ENCODE results near the gene KIF24. TPM values are rescaled to one million over a fixed set of nuclear protein-coding genes. Genes with fewer than 3 reads are reported as not detected.
"Not testable (repeated sequence)": the region's sequence is repeated elsewhere in the genome, so short reads cannot be mapped to it uniquely, and the experiment has no call there.

Gene KIF24
- total and polyA plus RNA-seq, 2 donors (not counting 1 experiment from before 2014, with no cell fraction given), result 0.94 to 1.2 TPM

- no peak overlapping the region for H3K4me2 ChIP-seq (ENCODE audit: extremely low read depth, insufficient read depth, low read length)
- H3K4me1 ChIP-seq (ENCODE audit: control insufficient read depth, extremely low read depth, insufficient read depth, low read length), result no peaks in the 10 kb centered on the region
- no peak overlapping the region for H3K27ac ChIP-seq (ENCODE audit: insufficient read depth, low read length)
- no peaks in the 10 kb centered on the region for H3K36me3 ChIP-seq (ENCODE audit: control insufficient read depth, insufficient read depth, low read length)
- no peak for DNase-seq (ENCODE audit: low read depth in 2 of 2)
- H2AFZ ChIP-seq (ENCODE audit: low read length), result no peak overlapping the region
- no peaks in the 10 kb centered on the region for H3K79me2 ChIP-seq (ENCODE audit: control insufficient read depth, insufficient read depth, low read length)
- H3K9me3 ChIP-seq (ENCODE audit: control insufficient read depth, insufficient read depth, low read depth, low read length), result no peaks in the 10 kb centered on the region
- TF ChIP-seq CTCF (conservative IDR thresholded peaks at IDR 0.05 in 1 of 2, IDR thresholded peaks at IDR 0.05 in 1 of 2; ENCODE audit: low read depth in 1 of 2, low read length in 2 of 2) (no peak), EZH2 (IDR thresholded peaks at IDR 0.05; ENCODE audit: low read length, missing control alignments) (no peak)
- H4K20me1 ChIP-seq (ENCODE audit: control insufficient read depth, extremely low read depth, insufficient read depth, low read length), result no peaks in the 10 kb centered on the region
- no peak overlapping the region for H3K4me3 ChIP-seq (replicated peaks in 1 of 4; ENCODE audit: control extremely low read depth in 1 of 4, insufficient read depth in 1 of 4, low read depth in 3 of 4, low read length in 4 of 4)
- H3K9ac ChIP-seq (ENCODE audit: insufficient read depth, low read length), result no peak overlapping the region
- H3K27me3 ChIP-seq (ENCODE audit: control insufficient read depth, insufficient read depth, low read length), result peaks cover 17% of the 10 kb centered on the region
Observed at GRCh38 chr9:34370335-34370969, 41.4 kb upstream of the KIF24 start.

GRCh38 chr9:34369636-34370035 lies 40.6 kb upstream of the KIF24 start:
- no peak overlapping the region for H3K4me3 ChIP-seq (replicated peaks in 1 of 4; ENCODE audit: control extremely low read depth in 1 of 4, insufficient read depth in 1 of 4, low read depth in 3 of 4, low read length in 4 of 4)
- TF ChIP-seq CTCF (conservative IDR thresholded peaks at IDR 0.05 in 1 of 2, IDR thresholded peaks at IDR 0.05 in 1 of 2; ENCODE audit: low read depth in 1 of 2, low read length in 2 of 2), result no peak
- no peak for TF ChIP-seq EZH2 (IDR thresholded peaks at IDR 0.05; ENCODE audit: low read length, missing control alignments)
- no peaks in the 10 kb centered on the region for H3K9me3 ChIP-seq (ENCODE audit: control insufficient read depth, insufficient read depth, low read depth, low read length)
- H3K27me3 ChIP-seq (ENCODE audit: control insufficient read depth, insufficient read depth, low read length), result peaks cover 13% of the 10 kb centered on the region
- H3K79me2 ChIP-seq (ENCODE audit: control insufficient read depth, insufficient read depth, low read length), result no peaks in the 10 kb centered on the region
- no peak overlapping the region for H3K9ac ChIP-seq (ENCODE audit: insufficient read depth, low read length)
- DNase-seq (ENCODE audit: low read depth in 2 of 2), result no peak
- no peak overlapping the region for H2AFZ ChIP-seq (ENCODE audit: low read length)
- H3K4me2 ChIP-seq (ENCODE audit: extremely low read depth, insufficient read depth, low read length), result no peak overlapping the region
- no peak overlapping the region for H3K27ac ChIP-seq (ENCODE audit: insufficient read depth, low read length)
- H3K36me3 ChIP-seq (ENCODE audit: control insufficient read depth, insufficient read depth, low read length), result no peaks in the 10 kb centered on the region
- no peaks in the 10 kb centered on the region for H3K4me1 ChIP-seq (ENCODE audit: control insufficient read depth, extremely low read depth, insufficient read depth, low read length)
- H4K20me1 ChIP-seq (ENCODE audit: control insufficient read depth, extremely low read depth, insufficient read depth, low read length), result no peaks in the 10 kb centered on the region

GRCh38 chr9:34368796-34369195 lies 39.7 kb upstream of the KIF24 start:
- H3K9ac ChIP-seq (ENCODE audit: insufficient read depth, low read length); H3K36me3 ChIP-seq (ENCODE audit: control insufficient read depth, insufficient read depth, low read length); H4K20me1 ChIP-seq (ENCODE audit: control insufficient read depth, extremely low read depth, insufficient read depth, low read length); H3K9me3 ChIP-seq (ENCODE audit: control insufficient read depth, insufficient read depth, low read depth, low read length); H3K4me1 ChIP-seq (ENCODE audit: control insufficient read depth, extremely low read depth, insufficient read depth, low read length); H2AFZ ChIP-seq (ENCODE audit: low read length); H3K4me2 ChIP-seq (ENCODE audit: extremely low read depth, insufficient read depth, low read length); H3K27ac ChIP-seq (ENCODE audit: insufficient read depth, low read length); DNase-seq (ENCODE audit: low read depth in 2 of 2); H3K4me3 ChIP-seq (replicated peaks in 1 of 4; ENCODE audit: control extremely low read depth in 1 of 4, insufficient read depth in 1 of 4, low read depth in 3 of 4, low read length in 4 of 4); H3K79me2 ChIP-seq (ENCODE audit: control insufficient read depth, insufficient read depth, low read length): not testable (repeated sequence)
- H3K27me3 ChIP-seq (ENCODE audit: control insufficient read depth, insufficient read depth, low read length), result peaks cover 13% of the 10 kb centered on the region

GRCh38 chr9:34367751-34368410 lies 38.8 kb upstream of the KIF24 start:
- H3K9ac ChIP-seq (ENCODE audit: insufficient read depth, low read length); H3K9me3 ChIP-seq (ENCODE audit: control insufficient read depth, insufficient read depth, low read depth, low read length); H3K36me3 ChIP-seq (ENCODE audit: control insufficient read depth, insufficient read depth, low read length); H2AFZ ChIP-seq (ENCODE audit: low read length); H3K4me3 ChIP-seq (replicated peaks in 1 of 4; ENCODE audit: control extremely low read depth in 1 of 4, insufficient read depth in 1 of 4, low read depth in 3 of 4, low read length in 4 of 4); H3K79me2 ChIP-seq (ENCODE audit: control insufficient read depth, insufficient read depth, low read length); H3K4me2 ChIP-seq (ENCODE audit: extremely low read depth, insufficient read depth, low read length); DNase-seq (ENCODE audit: low read depth in 2 of 2); H3K4me1 ChIP-seq (ENCODE audit: control insufficient read depth, extremely low read depth, insufficient read depth, low read length); H4K20me1 ChIP-seq (ENCODE audit: control insufficient read depth, extremely low read depth, insufficient read depth, low read length); H3K27ac ChIP-seq (ENCODE audit: insufficient read depth, low read length): not testable (repeated sequence)
- H3K27me3 ChIP-seq (ENCODE audit: control insufficient read depth, insufficient read depth, low read length), result peaks cover 13% of the 10 kb centered on the region
